Fibroblast of pulmonary artery (primary cell): Measurements from ENCODE around the gene KRT76.

ENCODE experiments used
- DNase-seq: peaks from one replicate; pipeline ENCODE4 v3.0.0-alpha.2; 2010; ENCODE audit warnings: low read depth
- H3K4me3 ChIP-seq: replicated peaks from 2 replicates; pipeline ENCODE4 v1.5.1; 2011; ENCODE audit warnings: low read depth, mild to moderate bottlenecking, control low read depth, low read length, moderate library complexity
- TF ChIP-seq, protein P1 (sequence below): IDR thresholded peaks from 2 replicates; pipeline ENCODE4 v1.5.1; 2011; ENCODE audit warnings: mild to moderate bottlenecking, control low read depth, low read length, inconsistent platforms; ENCODE audit errors: missing control alignments

Gene KRT76

DNA sequence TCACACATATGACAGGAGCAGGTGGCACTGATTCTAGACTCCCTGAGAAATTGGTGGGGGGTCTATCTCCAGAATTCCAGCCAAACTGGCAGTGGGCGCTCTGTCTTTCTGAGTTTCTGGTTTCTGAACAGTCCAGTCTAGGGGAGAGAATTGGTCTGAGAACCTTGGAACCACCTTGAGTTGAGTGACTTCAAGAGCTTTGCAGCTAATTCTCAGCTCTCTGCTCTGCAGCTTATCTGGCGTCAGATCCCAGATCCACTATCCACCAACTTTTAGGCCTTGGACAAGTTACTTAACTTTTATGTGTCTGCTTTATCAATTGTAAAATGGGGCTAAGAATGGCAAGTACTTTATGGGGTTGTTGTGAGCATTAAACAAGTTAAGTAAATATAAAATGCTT lies 1.7 kb upstream of the KRT76 start:
- H3K4me3 ChIP-seq = no peak overlapping the region
- no peak for DNase-seq
- TF ChIP-seq, protein P1, sequence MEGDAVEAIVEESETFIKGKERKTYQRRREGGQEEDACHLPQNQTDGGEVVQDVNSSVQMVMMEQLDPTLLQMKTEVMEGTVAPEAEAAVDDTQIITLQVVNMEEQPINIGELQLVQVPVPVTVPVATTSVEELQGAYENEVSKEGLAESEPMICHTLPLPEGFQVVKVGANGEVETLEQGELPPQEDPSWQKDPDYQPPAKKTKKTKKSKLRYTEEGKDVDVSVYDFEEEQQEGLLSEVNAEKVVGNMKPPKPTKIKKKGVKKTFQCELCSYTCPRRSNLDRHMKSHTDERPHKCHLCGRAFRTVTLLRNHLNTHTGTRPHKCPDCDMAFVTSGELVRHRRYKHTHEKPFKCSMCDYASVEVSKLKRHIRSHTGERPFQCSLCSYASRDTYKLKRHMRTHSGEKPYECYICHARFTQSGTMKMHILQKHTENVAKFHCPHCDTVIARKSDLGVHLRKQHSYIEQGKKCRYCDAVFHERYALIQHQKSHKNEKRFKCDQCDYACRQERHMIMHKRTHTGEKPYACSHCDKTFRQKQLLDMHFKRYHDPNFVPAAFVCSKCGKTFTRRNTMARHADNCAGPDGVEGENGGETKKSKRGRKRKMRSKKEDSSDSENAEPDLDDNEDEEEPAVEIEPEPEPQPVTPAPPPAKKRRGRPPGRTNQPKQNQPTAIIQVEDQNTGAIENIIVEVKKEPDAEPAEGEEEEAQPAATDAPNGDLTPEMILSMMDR = no peak

DNA sequence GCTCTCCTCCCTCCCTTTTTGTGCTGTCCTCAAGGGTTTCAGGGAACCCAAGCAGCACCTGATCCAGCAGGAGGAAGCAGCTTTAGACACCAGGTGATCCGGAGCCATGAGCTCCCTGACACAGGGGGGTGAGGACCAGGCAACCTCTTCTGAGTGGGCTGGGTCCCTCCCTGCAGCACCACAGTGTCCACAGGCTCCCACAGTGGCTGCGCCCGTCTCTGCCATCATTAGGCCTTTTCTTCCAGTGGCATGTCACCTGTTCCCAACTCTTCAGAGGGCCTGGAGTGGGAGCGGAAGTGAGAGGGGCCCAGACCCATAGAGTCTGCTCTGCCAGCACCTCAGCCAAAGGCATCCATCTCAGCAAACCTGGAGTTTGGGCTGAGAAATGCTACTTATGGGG lies 421 bp upstream of the KRT76 start:
- no peak overlapping the region for H3K4me3 ChIP-seq
- TF ChIP-seq, protein P1 = no peak
- DNase-seq = no peak

DNA sequence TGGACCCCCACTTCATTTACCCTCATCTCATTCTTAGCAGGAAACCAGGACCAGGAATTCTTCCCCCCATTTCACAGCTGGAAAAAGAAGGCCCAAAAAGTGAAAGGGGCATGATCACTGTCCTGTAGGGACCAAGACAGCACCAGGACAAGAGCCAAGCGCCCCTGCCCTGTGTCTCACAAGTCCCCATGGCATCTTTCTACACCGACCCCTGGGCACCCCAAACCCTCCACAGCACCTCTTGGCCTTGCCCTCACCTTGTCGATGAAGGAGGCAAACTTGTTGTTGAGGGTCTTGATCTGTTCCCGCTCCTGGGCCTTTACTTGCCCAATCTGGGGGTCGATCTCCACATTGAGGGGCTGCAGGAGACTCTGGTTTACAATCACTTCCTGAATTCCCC lies 710 bp downstream of the KRT76 start:
- DNase-seq = no peak
- H3K4me3 ChIP-seq = no peak overlapping the region
- TF ChIP-seq, protein P1 = no peak

GRCh38 chr12:52774629-52775250 lies 2.4 kb downstream of the KRT76 start:
- DNase-seq = no peak
- H3K4me3 ChIP-seq = no peak overlapping the region
- TF ChIP-seq, protein P1 = no peak

GRCh38 chr12:52772772-52773171 lies 4.4 kb downstream of the KRT76 start:
- TF ChIP-seq, protein P1 = no peak
- H3K4me3 ChIP-seq = no peak overlapping the region
- DNase-seq = no peak

DNA sequence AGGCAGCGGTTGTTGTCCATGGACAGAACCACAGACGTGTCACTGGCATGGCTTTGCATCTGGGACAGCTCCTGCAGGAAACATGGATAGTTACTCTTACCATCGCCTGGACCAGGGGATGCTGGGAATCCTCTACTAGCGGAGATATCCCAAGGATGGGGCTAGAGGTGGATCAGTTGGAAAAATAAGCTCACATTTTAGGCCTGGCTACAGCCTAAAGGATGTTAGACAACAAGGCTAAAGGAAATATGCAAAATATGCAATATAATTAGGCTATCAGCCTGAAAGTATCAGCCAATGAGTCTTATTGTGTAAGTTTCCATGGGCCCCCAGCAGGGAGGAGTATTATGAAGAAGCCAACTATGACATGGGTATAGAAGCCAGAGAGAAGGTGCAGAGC lies 5.0 kb downstream of the KRT76 start:
- no peak overlapping the region for H3K4me3 ChIP-seq
- DNase-seq = no peak
- TF ChIP-seq, protein P1 = no peak

DNA sequence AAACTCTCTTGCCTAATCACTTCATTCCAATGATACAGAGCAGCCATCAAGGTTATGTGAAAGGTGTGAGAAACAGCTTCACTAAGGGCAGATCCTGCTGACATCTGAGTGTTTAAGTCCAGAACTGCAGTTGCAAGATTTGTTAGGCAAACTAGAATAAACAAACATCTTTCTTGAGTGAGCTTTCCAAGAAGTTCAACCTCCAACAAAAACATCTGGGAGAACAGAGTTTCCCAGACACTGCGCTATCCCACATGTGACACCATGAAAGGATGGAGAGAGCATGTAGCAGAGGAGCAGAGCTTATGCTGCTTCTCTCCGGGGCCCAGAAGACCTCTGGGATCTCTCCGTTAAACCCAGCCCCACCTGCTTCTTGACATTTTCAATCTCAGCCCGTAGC lies 5.6 kb downstream of the KRT76 start:
- DNase-seq = no peak
- H3K4me3 ChIP-seq = no peak overlapping the region
- TF ChIP-seq, protein P1 = no peak
